ENCODE measurements around the gene HMGCS1. TPM values are rescaled to one million over a fixed set of nuclear protein-coding genes. Genes with fewer than 3 reads are reported as not detected.

HMGCS1 gene
- total RNA-seq, 4 donors from 2014 or later: 11.1 to 19.9 (median 12.7) TPM

DNA sequence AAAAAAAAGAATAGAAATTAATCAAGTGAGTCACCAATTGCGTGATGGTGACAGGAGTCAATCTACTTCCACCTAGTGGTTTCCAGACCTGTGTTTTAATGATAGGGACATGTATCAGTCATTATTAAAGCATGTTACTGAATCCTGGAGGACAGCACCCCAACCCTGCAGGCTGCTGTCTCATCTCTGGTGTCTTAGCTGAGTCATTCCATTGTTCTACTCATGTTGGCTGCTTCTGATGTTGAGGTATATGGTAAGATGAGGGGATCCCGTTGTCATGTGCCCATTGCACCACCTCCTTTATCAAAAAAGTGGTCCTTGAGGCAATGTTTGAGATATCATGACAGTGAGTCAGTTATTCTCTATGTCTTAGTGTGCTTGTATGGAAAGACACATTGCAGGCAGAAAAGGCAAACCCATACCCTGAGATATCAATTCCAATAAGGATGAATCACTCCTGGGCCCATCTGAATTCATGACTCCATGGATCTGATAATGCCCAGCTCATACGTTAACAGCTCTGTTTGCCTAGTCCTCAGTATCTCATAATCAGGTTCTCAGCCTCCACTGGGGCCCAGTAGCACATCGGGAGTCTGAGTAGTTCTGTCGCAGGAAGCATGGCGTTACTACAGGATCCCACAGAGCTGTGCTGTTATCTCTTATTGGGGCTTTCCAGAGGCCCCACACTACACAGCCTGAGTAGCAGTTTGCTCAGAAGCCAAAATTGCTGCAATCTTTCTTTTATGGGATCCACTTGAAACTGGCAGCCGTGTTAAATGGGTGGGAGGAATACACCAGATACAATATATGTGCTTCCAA is 31.2 kb downstream of the HMGCS1 start:
- DNase-seq (ENCODE audit: extremely low spot score): no peak
- intact Hi-C loops (cut with DNase I): no loop called here
- no peak overlapping the region for H3K4me3 ChIP-seq
- no peaks in the 10 kb centered on the region for H3K9me3 ChIP-seq
- TF ChIP-seq POLR2AphosphoS5 (IDR thresholded peaks at IDR 0.05): no peak
- TF ChIP-seq POLR2A (IDR thresholded peaks at IDR 0.05; ENCODE audit: low read depth): no peak
- no peak for TF ChIP-seq EP300 (IDR thresholded peaks at IDR 0.05)
- TF ChIP-seq, protein P1, sequence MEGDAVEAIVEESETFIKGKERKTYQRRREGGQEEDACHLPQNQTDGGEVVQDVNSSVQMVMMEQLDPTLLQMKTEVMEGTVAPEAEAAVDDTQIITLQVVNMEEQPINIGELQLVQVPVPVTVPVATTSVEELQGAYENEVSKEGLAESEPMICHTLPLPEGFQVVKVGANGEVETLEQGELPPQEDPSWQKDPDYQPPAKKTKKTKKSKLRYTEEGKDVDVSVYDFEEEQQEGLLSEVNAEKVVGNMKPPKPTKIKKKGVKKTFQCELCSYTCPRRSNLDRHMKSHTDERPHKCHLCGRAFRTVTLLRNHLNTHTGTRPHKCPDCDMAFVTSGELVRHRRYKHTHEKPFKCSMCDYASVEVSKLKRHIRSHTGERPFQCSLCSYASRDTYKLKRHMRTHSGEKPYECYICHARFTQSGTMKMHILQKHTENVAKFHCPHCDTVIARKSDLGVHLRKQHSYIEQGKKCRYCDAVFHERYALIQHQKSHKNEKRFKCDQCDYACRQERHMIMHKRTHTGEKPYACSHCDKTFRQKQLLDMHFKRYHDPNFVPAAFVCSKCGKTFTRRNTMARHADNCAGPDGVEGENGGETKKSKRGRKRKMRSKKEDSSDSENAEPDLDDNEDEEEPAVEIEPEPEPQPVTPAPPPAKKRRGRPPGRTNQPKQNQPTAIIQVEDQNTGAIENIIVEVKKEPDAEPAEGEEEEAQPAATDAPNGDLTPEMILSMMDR (IDR thresholded peaks at IDR 0.05): no peak
- WGBS: 87% methylated on average over 6 of the region's 7 CpGs
- no peak overlapping the region for H3K27ac ChIP-seq (replicated peaks in 1 of 4)
- H3K4me1 ChIP-seq: no peaks in the 10 kb centered on the region
- peaks cover 0 to 22% (median 6%) of the 10 kb centered on the region in 4 donors for H3K36me3 ChIP-seq
- no peaks in the 10 kb centered on the region for H3K27me3 ChIP-seq

DNA sequence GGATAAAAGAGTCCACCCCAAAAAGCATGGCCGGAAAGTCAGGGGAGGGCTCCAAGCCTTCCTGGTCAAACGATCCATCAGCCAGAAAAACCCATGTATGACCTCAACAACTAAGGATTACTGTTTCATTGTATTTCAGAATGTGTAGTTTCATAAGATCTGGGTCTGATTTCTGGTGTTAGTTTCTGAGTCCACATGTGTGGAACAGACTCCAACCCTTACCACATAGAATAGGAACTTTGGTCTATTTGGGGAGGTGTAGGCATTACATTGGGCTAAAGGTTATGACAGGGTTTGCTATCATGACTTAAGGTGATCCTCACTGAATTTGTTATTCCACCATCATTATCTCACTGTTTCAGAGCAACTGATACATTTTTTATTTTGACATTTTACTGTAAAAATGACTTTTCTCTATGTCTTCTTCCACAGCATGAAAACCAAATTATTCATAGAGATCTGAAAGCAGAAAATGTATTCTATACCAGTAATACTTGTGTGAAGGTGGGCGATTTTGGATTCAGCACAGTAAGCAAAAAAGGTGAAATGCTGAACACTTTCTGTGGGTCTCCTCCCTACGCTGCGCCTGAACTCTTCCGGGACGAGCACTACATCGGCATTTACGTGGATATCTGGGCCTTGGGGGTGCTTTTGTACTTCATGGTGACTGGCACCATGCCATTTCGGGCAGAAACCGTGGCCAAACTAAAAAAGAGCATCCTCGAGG is 33.5 kb downstream of the HMGCS1 start:
- Histone ChIP-seq H3K4me1 (peaks cover 0 to 4% (median 0%) of the 10 kb centered on the region in 4 donors), H3K4me3 (no peak overlapping the region), H3K27ac (replicated peaks in 1 of 4) (no peak overlapping the region), H3K9me3 (no peaks in the 10 kb centered on the region), H3K27me3 (no peaks in the 10 kb centered on the region), H3K36me3 (peaks cover 0 to 13% (median 0%) of the 10 kb centered on the region in 4 donors)
- intact Hi-C loops (cut with DNase I): no loop called here
- DNase-seq (ENCODE audit: extremely low spot score): no peak
- no peak for TF ChIP-seq POLR2AphosphoS5 (IDR thresholded peaks at IDR 0.05)
- TF ChIP-seq EP300 (IDR thresholded peaks at IDR 0.05): no peak
- TF ChIP-seq POLR2A (IDR thresholded peaks at IDR 0.05; ENCODE audit: low read depth): no peak
- TF ChIP-seq, protein P1 (IDR thresholded peaks at IDR 0.05): no peak
- 92% methylated on average over 12 of the region's 12 CpGs for WGBS

DNA sequence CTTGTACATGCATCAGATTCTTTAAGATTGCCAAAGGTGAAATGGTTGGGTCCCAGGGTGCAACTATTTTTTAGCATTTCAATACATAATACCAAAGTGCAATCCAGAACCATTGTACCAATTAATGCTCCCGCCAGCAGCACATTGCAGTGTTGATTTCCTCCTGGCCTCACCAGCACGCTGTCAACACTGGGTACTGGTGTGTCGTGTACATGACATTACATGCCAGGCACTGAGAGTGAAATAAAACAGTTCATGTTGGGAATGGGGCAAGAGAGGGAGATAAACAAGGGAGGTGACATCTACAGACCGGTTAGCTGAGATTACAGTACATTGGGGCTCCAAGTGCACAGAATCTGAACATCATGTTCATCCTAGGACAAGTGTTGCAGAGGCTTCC is 37.8 kb downstream of the HMGCS1 start:
- Histone ChIP-seq H3K27ac (replicated peaks in 1 of 4) (no peak overlapping the region), H3K4me3 (no peak overlapping the region), H3K4me1 (peaks cover 0 to 4% (median 0%) of the 10 kb centered on the region in 4 donors), H3K36me3 (peaks cover 0 to 9% (median 0%) of the 10 kb centered on the region in 4 donors), H3K9me3 (peaks cover 0 to 3% (median 0%) of the 10 kb centered on the region in 4 donors), H3K27me3 (no peaks in the 10 kb centered on the region)
- TF ChIP-seq, protein P1 (IDR thresholded peaks at IDR 0.05): no peak
- TF ChIP-seq EP300 (IDR thresholded peaks at IDR 0.05) (no peak), POLR2AphosphoS5 (IDR thresholded peaks at IDR 0.05) (no peak), POLR2A (IDR thresholded peaks at IDR 0.05; ENCODE audit: low read depth) (no peak)
- 87% methylated on average over 4 of the region's 4 CpGs for WGBS
- intact Hi-C loops (cut with DNase I): no loop called here
- DNase-seq (ENCODE audit: extremely low spot score): no peak

DNA sequence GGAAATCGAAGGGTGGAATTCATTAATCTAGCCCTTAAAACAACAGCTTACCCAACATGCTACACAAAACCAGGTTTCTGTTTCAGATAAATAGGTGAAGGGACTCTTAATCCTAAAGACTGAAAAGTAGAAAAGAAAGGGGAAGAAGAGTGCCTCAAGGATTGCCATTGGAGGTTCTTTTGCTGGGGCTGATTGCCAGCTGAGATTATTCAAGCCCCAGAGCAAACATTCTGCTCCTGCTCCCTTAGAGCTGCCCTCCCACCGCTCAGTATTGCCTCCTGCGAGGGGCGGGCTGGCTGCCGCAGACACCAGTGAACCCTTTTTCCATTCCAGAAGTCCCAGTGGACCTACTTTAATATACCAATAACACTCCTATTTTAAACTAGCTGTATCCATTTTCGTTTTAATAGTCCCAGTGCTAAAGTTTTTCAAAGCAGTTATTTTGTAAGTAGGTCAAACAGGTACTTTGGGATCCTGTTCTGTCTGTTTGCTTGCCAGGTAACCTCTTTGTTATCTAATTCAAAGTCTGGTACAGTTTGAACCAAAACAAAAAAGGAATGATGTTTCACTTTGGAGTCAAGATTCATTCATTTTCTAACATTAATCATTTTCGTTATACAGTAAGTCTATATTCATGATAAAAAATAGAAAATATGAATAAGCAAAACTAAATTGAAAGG is 38.6 kb downstream of the HMGCS1 start:
- intact Hi-C loops (cut with DNase I): no loop called here
- TF ChIP-seq, protein P1 (IDR thresholded peaks at IDR 0.05): no peak
- TF ChIP-seq EP300 (IDR thresholded peaks at IDR 0.05) (no peak), POLR2A (IDR thresholded peaks at IDR 0.05; ENCODE audit: low read depth) (no peak), POLR2AphosphoS5 (IDR thresholded peaks at IDR 0.05) (no peak)
- no peak for DNase-seq (ENCODE audit: extremely low spot score)
- 46% methylated on average over 7 of the region's 7 CpGs for WGBS
- Histone ChIP-seq H3K36me3 (peaks cover 0 to 4% (median 0%) of the 10 kb centered on the region in 4 donors), H3K9me3 (peaks cover 0 to 3% (median under 1%) of the 10 kb centered on the region in 4 donors), H3K27me3 (no peaks in the 10 kb centered on the region), H3K27ac (replicated peaks in 1 of 4) (no peak overlapping the region), H3K4me3 (no peak overlapping the region), H3K4me1 (peaks cover 0 to 4% (median 0%) of the 10 kb centered on the region in 4 donors)
